Embryonic facial prominence (tissue), 1 donor: ENCODE results near the gene CLEC1A.
A peak's percentile ranks its signal among the peaks of the same experiment; 100 is the strongest.

Source experiments
- DNase-seq: peaks from one replicate; pipeline ENCODE4 v3.0.0-alpha.2; 2016; ENCODE audit errors: extremely low spot score

Gene CLEC1A

GRCh38 chr12:10101648-10102220 lies 2.9 kb upstream of the CLEC1A start:
- DNase-seq: no peak

GRCh38 chr12:10101042-10101579 lies 2.3 kb upstream of the CLEC1A start:
- DNase-seq: peak; percentile 40

GRCh38 chr12:10097521-10097920 lies 1.3 kb downstream of the CLEC1A start:
- no peak for DNase-seq

- DNase-seq: no peak
Measured at GRCh38 chr12:10095971-10096370, 2.8 kb downstream of the CLEC1A start.

- no peak for DNase-seq
Measured at GRCh38 chr12:10094646-10095395, 4.0 kb downstream of the CLEC1A start.

- DNase-seq: no peak
Measured at GRCh38 chr12:10088955-10089900, 9.6 kb downstream of the CLEC1A start.

GRCh38 chr12:10088031-10088430 lies 10.8 kb downstream of the CLEC1A start:
- DNase-seq: no peak

GRCh38 chr12:10086387-10086786 lies 12.4 kb downstream of the CLEC1A start:
- DNase-seq: no peak

- DNase-seq: no peak
Measured at GRCh38 chr12:10084733-10085132, 14.1 kb downstream of the CLEC1A start.

GRCh38 chr12:10082117-10082874 lies 16.5 kb downstream of the CLEC1A start:
- no peak for DNase-seq

GRCh38 chr12:10075451-10075850 lies 23.3 kb downstream of the CLEC1A start:
- DNase-seq: no peak

GRCh38 chr12:10073261-10073660 lies 25.5 kb downstream of the CLEC1A start:
- no peak for DNase-seq

GRCh38 chr12:10072131-10072530 lies 26.7 kb downstream of the CLEC1A start:
- no peak for DNase-seq

- DNase-seq: no peak
Measured at GRCh38 chr12:10070380-10070779, 28.4 kb downstream of the CLEC1A start.

GRCh38 chr12:10069976-10070375 lies 28.8 kb downstream of the CLEC1A start:
- no peak for DNase-seq

GRCh38 chr12:10069099-10069498 lies 29.7 kb downstream of the CLEC1A start:
- no peak for DNase-seq

GRCh38 chr12:10068644-10069043 lies 30.1 kb downstream of the CLEC1A start:
- DNase-seq: no peak

GRCh38 chr12:10067942-10068341 lies 30.8 kb downstream of the CLEC1A start:
- DNase-seq: no peak

- no peak for DNase-seq
Measured at GRCh38 chr12:10067264-10067663, 31.5 kb downstream of the CLEC1A start.

- DNase-seq: no peak
Measured at GRCh38 chr12:10065241-10065640, 33.5 kb downstream of the CLEC1A start.

- no peak for DNase-seq
Measured at GRCh38 chr12:10058387-10058786, 40.4 kb downstream of the CLEC1A start.
